PC-3 (cell line): ENCODE data around the gene PTPN14. TPM values are rescaled to one million over a fixed set of nuclear protein-coding genes. Genes with fewer than 3 reads are reported as not detected.

ENCODE experiments used
- ATAC-seq: fragments of 200-7000 bp; cut with Tn5 transposase; 2 replicates; pipeline ENCODE4 v1.9.1; 2020; ENCODE audit warnings: mild to moderate bottlenecking, moderate library complexity
- BruUV-seq: library from RNA; stranded (reverse); fragments of 400-500 nt; replicated peaks from 2 replicates; lab custom pipeline; 2021; lab: Mats Ljungman, UMichigan
- CTCF ChIA-PET: fragments of 300-600 bp; sonication (Branson Sonifier 250); formaldehyde crosslinking; loops from one replicate; lab custom pipeline; 2022; ENCODE audit warnings: antibody characterized with exemption; lab: Charles Lee
- POLR2A ChIA-PET: fragments of 300-600 bp; sonication (Branson Sonifier 250); formaldehyde crosslinking; loops from one replicate; lab custom pipeline; 2022; ENCODE audit warnings: antibody characterized with exemption; ENCODE audit not compliant: unreplicated experiment; lab: Charles Lee
- DNase-seq: peaks from one replicate; pipeline ENCODE4 v3.0.0-alpha.2; 2015
- H2AFZ ChIP-seq: fragments of 300-600 bp; sonication (generic); 2 replicates; pipeline ENCODE4 v1.6.0; 2016; ENCODE audit warnings: antibody characterized with exemption, low read length
- H3F3A ChIP-seq: fragments of 300-600 bp; sonication (generic); one replicate; pipeline ENCODE4 v1.6.0; 2017; ENCODE audit warnings: antibody characterized with exemption, low read length, control low read depth, mild to moderate bottlenecking; ENCODE audit not compliant: unreplicated experiment
- H3K27ac ChIP-seq: fragments of 300-600 bp; sonication (generic); 2 replicates; pipeline ENCODE4 v1.5.1; 2016; ENCODE audit warnings: mild to moderate bottlenecking, low read length
- H3K27me3 ChIP-seq: fragments of 300-600 bp; sonication (generic); 2 replicates; pipeline ENCODE4 v1.6.1; 2016; ENCODE audit warnings: low read length, mixed read lengths
- H3K36me3 ChIP-seq: fragments of 300-600 bp; sonication (generic); 2 replicates; pipeline ENCODE4 v1.6.1; 2016; ENCODE audit warnings: low read depth, mixed run types, low read length, mixed read lengths
- H3K4me1 ChIP-seq: fragments of 300-600 bp; sonication (generic); 2 replicates; pipeline ENCODE4 v1.5.1; 2016; ENCODE audit warnings: low read length; ENCODE audit not compliant: insufficient read depth
- H3K4me2 ChIP-seq: fragments of 300-600 bp; sonication (generic); 2 replicates; pipeline ENCODE4 v1.6.0; 2016; ENCODE audit warnings: low read length
- H3K4me3 ChIP-seq: fragments of 300-600 bp; sonication (generic); 2 replicates; pipeline ENCODE4 v1.5.1; 2016; ENCODE audit warnings: mild to moderate bottlenecking, low read length, mixed read lengths
- H3K79me2 ChIP-seq: fragments of 300-600 bp; sonication (generic); 2 replicates; pipeline ENCODE4 v1.6.1; 2017; ENCODE audit warnings: low read length, mixed read lengths
- H3K9ac ChIP-seq: fragments of 300-600 bp; sonication (generic); 2 replicates; pipeline ENCODE4 v1.6.0; 2016; ENCODE audit warnings: mild to moderate bottlenecking, low read length
- H3K9me2 ChIP-seq: fragments of 300-600 bp; sonication (generic); replicated peaks from 2 replicates; pipeline ENCODE4 v1.6.1; 2016; ENCODE audit warnings: mixed run types, low read length, mixed read lengths
- H3K9me3 ChIP-seq: fragments of 300-600 bp; sonication (generic); 2 replicates; pipeline ENCODE4 v1.6.1; 2016; ENCODE audit warnings: low read length, mixed read lengths
- H4K20me1 ChIP-seq: fragments of 300-600 bp; sonication (generic); 2 replicates; pipeline ENCODE4 v1.6.1; 2016; ENCODE audit warnings: low read length, mixed read lengths
- CTCF ChIP-seq: fragments of 300-600 bp; sonication (generic); conservative IDR thresholded peaks from 2 replicates; pipeline ENCODE4 v1.5.1; 2017; ENCODE audit warnings: antibody characterized with exemption, low read depth, mild to moderate bottlenecking, low read length
- EZH2 ChIP-seq: fragments of 300-600 bp; sonication (generic); IDR thresholded peaks from one replicate; pipeline ENCODE4 v1.6.1; 2017; ENCODE audit warnings: antibody characterized with exemption, mild to moderate bottlenecking, low read length; ENCODE audit not compliant: unreplicated experiment
- EZH2phosphoT487 ChIP-seq: fragments of 300-600 bp; sonication (generic); IDR thresholded peaks from 2 replicates; pipeline ENCODE4 v1.6.1; 2018; ENCODE audit warnings: mild to moderate bottlenecking, antibody characterized with exemption, low read length, borderline replicate concordance
- intact Hi-C: fragments of 100-400 bp; cut with micrococcal nuclease; formaldehyde crosslinking; loops from 2 replicates; pipeline ENCODE4 v1.9.0; 2023
- total RNA-seq: library from RNA; depleted of rRNA; stranded (reverse); fragments of >200 nt; gene quantifications from 2 replicates; pipeline ENCODE4 v1.2.3, GENCODE V29; 2014

Gene PTPN14
- total RNA-seq, 1 experiment from 2014 or later: 12.6 TPM

- no peaks in the 10 kb centered on the region for H3K27me3 ChIP-seq
- no peak overlapping the region for H2AFZ ChIP-seq
- H3K79me2 ChIP-seq: peaks cover 52% of the 10 kb centered on the region
- intact Hi-C loops: loop anchor here (5.0 kb wide), 3 partner anchors 61 to 139 kb away; no protein-coding TSS in a partner anchor
- H3K4me2 ChIP-seq: no peak overlapping the region
- TF ChIP-seq CTCF: no peak
- no peak for TF ChIP-seq EZH2
- no peak for TF ChIP-seq EZH2phosphoT487
- BruUV-seq: no TSS peak
- H3K36me3 ChIP-seq: no peaks in the 10 kb centered on the region
- peaks cover 19% of the 10 kb centered on the region for H3F3A ChIP-seq
- H3K9me2 ChIP-seq: no peaks in the 10 kb centered on the region
- H4K20me1 ChIP-seq: no peaks in the 10 kb centered on the region
- no peak overlapping the region for H3K9ac ChIP-seq
- CTCF ChIA-PET: no interaction called here
- DNase-seq: no peak
- 0 out of 2 replicates have a peak overlapping the region, but pooled peaks have one; percentile 10 for H3K27ac ChIP-seq
- peaks cover 59% of the 10 kb centered on the region for H3K4me1 ChIP-seq
- no peaks in the 10 kb centered on the region for H3K9me3 ChIP-seq
- POLR2A ChIA-PET: no interaction called here
- no peak for ATAC-seq
- H3K4me3 ChIP-seq: no peak overlapping the region
Observed at GRCh38 chr1:214448536-214448935, 102.9 kb downstream of the PTPN14 start.

DNA sequence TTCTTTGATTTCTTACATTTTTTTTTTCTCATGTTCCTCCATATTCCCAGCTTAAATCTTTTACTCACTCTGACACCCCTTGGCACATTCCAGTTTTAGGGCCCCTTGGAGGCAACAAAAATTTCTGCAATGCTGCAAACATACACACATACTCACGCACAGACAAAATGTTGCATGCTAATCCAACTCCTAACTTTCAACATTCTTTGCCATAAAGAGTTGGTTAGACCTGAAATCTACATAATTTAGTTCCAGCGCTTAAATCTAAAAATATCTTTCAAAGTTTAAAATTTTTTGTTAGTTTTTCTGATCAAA is 103.9 kb downstream of the PTPN14 start:
- H3K27ac ChIP-seq: peak overlapping the region; percentile 95
- H4K20me1 ChIP-seq: no peaks in the 10 kb centered on the region
- peak overlapping the region; percentile 79 for H3K4me2 ChIP-seq
- peak overlapping the region; percentile 59 for H3K4me3 ChIP-seq
- no peaks in the 10 kb centered on the region for H3K9me2 ChIP-seq
- H3K9me3 ChIP-seq: no peaks in the 10 kb centered on the region
- no peak; the same call in 1 of the 2 replicates for ATAC-seq
- intact Hi-C loops: loop anchor here (1.0 to 5.0 kb wide), 7 partner anchors 20 to 140 kb away; no protein-coding TSS in a partner anchor
- TF ChIP-seq CTCF: no peak
- TF ChIP-seq EZH2: no peak
- TF ChIP-seq EZH2phosphoT487: no peak
- CTCF ChIA-PET: no interaction called here
- peak overlapping the region; percentile 9; the same call in 1 of the 2 replicates for H2AFZ ChIP-seq
- peak; percentile 20 for DNase-seq
- H3K79me2 ChIP-seq: peaks cover 50% of the 10 kb centered on the region
- no peaks in the 10 kb centered on the region for H3K27me3 ChIP-seq
- H3K4me1 ChIP-seq: peaks cover 49% of the 10 kb centered on the region
- H3K36me3 ChIP-seq: no peaks in the 10 kb centered on the region
- peak overlapping the region; percentile 52 for H3K9ac ChIP-seq
- H3F3A ChIP-seq: peaks cover 19% of the 10 kb centered on the region
- POLR2A ChIA-PET: interaction anchor here (0.6 to 0.7 kb wide), 2 partner anchors 102 to 386 kb away, joined by 3 to 5 read pairs; no protein-coding TSS in a partner anchor
- no TSS peak for BruUV-seq
